ENCODE results near the gene EFHC1.
"Not testable (repeated sequence)": the region's sequence is repeated elsewhere in the genome, so short reads cannot be mapped to it uniquely, and the experiment has no call there.

Gene EFHC1

DNA sequence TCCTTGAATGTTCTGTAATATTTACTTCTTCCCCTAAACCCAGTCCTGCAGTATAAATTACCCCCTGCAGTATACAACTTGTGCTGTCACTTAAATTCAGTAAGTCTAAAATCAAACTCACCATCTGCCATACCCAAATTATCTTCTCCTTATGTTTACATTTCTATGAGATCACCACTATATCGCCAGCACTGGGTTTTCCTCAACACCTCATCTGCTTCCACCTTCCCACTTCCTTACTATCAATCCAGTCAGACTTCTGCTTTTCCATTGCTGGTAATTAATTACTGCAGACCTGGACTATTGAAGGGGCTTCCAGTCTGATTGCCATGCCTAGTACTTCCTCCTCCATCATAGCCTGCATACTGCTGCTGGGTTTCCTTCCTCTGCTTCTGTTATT lies 15.2 kb downstream of the EFHC1 start:
- no peak for DNase-seq (ENCODE audit: low read depth in 1 of 2, low spot score in 1 of 2)

DNA sequence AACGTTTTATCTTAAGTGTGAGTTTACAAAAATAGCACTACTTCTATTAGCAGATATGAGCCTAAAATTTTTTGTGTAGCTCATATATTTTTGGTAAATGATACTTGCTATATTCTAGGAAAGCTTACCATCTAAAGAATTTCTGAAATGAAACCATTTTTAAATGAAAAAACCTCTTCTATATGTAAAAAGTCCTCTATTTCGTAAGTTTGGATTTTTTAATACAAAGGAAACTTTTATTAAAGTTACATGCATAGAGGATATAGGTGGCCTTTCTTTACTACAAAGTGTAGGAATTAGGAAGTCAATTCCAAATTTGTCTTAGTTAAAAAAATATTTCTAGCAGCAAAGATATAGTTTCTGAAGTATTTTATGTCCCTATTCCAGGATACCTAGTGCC lies 18.8 kb downstream of the EFHC1 start:
- DNase-seq (ENCODE audit: low read depth in 1 of 2, low spot score in 1 of 2): no peak

DNA sequence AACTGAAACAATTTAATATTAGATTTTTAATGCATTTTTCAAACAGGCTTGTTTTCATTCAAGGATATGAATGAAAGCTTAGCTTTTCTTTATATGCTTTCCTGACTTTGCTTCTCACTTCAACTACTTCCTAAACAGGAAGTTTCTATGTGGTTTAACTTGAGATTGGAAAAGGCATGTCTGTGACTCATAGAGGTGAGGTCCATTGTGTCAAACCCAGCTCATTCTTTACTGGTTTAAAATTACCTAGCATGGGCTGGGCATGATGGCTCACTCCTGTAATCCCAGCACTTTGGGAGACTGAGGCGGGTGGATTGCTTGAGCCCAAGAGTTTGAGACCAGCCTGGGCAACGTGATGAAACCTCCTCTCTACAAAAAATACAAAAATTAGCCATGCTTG lies 34.4 kb downstream of the EFHC1 start:
- no peak for DNase-seq (ENCODE audit: low read depth in 1 of 2, low spot score in 1 of 2)

DNA sequence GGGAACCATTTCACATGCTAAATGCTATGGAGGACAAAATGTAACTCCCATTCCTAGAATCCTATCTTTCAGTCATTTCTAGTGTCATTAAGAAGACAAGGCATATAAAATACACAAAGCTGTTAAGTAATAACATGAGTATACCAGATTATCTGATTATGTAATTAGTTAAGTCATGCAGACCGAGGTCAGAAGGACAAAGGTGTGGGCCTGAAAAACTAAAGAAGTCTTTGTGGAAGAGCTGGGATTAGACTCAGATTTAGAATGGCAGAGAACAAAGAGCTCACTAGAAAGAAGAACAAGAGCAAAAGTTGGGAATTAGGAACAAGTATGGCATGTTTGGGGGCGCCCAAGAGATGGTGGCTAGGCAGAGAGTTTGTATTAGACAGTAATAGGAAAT lies 37.0 kb downstream of the EFHC1 start:
- DNase-seq (ENCODE audit: low read depth in 1 of 2, low spot score in 1 of 2): no peak

DNA sequence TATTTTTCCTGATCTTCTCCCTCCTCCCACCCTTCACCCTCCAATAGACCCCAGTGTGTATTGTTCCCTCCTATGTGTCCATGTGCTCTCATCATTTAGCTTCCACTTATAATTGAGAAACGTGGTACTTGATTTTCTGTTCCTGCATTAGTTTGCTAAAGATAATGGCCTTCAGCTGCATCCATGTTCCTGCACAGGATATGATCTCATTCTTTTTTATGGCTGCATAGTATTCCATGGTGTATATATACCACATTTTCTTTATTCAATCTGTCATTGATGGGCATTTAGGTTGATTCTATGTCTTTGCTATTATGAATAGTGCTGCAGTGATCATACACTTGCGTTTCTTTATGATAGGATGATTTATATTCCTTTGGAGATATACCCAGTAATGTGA lies 41.1 kb downstream of the EFHC1 start:
- not testable (repeated sequence) for DNase-seq (ENCODE audit: low read depth in 1 of 2, low spot score in 1 of 2)

DNA sequence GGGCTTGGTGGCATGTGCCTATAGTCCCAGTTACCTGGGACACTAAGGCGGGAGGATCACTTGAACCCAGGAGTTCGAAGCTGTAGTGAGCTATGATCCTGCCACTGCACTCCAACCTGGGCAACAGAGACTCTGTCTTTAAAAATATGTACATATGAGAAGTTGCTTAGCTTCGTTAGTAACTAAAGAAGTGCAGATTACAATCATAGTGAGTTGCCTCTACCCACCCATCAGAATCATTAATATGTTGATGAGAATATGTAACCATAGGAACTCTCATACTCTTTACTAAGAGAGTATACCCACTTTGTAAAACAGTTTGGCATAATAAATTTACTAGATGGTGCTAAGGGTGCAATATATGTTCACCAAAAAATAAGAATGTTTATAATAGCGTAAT lies 54.0 kb downstream of the EFHC1 start:
- DNase-seq (ENCODE audit: low read depth in 1 of 2, low spot score in 1 of 2): no peak

DNA sequence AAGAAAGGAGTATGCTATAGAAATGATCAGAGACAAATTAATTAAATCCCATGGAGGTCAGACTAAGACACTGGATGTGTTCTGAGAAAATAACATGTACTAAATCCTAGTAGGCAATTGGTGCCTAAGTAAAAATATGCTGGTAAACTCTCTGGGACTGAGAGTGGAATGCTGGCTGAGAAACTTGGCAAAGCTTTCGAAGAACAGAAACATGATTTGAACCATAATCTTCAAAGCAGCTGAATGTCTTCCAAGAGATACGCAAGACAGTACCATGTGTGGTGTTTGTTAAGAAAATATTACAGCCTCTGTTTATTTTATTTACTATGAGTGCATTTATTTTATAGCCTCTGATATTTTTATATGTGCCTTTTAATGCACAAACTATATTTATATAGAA lies 55.2 kb downstream of the EFHC1 start:
- DNase-seq (ENCODE audit: low read depth in 1 of 2, low spot score in 1 of 2): no peak

DNA sequence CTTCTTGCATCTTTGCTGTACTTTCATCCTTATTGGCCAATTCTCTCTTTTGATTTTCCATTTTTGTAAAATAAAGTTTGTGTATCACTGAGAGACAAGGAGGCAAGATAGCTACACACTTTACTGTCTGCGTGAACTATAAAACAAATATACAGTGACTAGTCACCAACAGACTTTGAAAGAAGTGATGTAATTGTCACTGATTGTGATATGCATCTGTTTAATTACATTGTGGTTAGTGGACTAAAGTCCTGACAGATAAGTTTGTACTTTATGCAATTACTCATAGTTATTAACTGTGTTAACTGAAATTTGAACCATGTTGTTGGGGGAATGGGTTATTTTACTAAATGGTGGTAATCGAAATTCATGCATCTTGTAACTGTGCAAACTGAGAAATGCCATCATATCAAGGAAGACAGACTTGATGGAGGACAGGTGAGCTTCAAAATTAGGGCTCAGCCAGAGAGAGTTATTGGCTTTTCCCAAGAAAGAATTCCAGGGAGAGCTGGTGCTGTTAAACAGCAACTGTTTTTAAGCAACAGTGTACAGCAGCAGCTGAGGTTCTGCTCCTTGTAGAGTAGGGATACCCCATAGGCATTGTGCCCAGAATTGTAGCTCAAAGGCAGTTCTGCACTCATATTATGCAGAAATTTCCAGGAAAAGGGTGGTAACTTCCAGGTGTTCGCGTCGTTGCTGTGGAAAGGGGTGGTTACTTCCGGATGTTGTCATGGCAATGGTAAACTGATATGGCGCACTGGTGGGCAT lies 62.9 kb downstream of the EFHC1 start:
- no peak for DNase-seq (ENCODE audit: low read depth in 1 of 2, low spot score in 1 of 2)

DNA sequence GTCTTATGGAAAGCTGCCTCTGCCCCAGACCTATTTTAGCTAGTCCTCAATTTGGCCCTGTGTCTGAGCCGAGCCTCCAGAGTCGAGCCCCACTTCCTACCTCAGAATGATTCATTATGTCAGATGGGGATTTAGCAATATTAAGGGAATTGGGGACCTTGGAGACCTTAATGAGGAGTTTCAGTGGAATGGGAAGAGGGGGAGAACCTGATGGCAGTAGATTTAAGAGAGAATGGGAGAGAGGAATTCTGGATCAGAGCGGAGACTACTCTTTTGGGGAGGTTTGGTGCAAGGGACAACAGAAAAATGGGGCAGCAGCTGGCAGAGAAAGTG lies 63.5 kb downstream of the EFHC1 start:
- no peak for DNase-seq (ENCODE audit: low read depth in 1 of 2, low spot score in 1 of 2)

DNA sequence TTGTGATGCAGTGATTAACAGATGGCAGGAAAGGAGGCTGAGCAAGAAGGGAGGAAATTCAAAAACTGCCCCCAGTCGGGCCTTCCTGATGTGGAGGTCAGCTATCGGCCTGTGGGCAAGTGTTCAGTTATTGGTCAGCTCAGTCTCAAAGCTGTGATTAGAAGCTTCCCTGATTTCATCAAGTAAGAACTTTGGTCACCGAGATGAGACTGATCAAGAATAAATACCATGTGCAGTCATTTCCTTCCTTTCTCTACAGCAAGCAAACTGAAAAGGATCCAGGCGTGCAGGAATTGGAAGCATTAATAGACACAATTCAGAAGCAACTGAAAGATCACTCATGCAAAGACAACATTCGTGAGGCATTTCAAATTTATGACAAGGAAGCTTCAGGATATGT lies 69.7 kb downstream of the EFHC1 start:
- no peak for DNase-seq (ENCODE audit: low read depth in 1 of 2, low spot score in 1 of 2)

DNA sequence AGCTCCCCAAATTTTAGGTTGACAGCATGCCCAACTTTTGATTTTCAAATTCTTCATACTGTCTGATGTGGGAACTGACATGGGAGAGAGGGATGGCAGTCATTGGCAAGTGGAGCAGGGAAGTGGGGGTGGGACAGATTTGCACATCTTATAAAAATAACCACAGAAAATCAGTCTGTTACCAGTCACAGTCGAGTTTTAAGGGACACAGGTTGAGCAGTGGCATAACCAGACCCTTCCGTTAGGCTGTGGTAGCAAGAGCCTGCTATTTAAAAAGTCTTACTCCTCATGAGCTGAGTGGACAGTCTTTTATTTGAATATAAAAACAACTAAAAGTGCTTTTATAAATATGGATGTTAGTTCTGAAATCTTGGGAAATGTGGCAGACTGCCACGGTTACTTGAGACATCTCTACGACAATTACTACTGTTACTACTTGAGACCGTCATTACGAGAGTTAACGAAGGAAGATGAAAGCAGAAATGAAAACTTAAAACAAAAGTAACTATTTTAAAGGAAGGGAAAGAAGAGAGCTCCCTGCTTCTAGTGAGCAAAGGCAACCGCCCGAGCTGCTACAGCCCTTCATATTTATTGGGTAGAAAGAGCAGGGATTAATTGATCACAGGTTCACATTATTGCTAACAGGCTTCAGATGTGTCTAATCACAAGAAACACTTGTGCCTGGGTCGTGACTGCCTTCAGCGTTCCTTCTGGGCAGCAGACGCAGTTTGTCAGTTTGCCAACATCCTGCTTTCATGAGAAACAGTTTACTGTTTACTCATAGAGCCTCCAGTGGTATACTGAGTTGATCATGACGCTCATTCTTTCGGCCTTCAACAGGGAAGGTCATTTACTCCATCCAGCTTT lies 71.3 kb downstream of the EFHC1 start:
- no peak for DNase-seq (ENCODE audit: low read depth in 1 of 2, low spot score in 1 of 2)

DNA sequence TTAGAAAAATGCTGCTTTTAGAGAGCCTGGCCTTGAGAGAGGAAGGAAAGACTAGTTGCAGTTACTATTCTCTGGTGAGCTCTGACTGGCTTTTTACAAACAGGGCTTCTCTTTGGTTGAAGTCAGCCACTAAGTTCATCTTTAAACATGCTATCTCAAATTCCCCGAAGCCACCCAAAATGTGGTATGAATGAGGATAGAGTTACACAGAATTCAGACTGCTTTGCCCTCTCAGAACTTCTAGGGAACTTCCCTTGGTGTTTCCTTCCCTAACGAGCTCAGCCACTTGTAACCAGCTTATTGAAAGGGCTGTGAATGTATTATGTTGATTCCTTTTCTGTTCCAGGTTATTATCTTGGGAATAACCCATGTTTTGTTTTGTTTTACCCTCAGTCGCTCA lies 73.5 kb downstream of the EFHC1 start:
- DNase-seq (ENCODE audit: low read depth in 1 of 2, low spot score in 1 of 2): no peak

DNA sequence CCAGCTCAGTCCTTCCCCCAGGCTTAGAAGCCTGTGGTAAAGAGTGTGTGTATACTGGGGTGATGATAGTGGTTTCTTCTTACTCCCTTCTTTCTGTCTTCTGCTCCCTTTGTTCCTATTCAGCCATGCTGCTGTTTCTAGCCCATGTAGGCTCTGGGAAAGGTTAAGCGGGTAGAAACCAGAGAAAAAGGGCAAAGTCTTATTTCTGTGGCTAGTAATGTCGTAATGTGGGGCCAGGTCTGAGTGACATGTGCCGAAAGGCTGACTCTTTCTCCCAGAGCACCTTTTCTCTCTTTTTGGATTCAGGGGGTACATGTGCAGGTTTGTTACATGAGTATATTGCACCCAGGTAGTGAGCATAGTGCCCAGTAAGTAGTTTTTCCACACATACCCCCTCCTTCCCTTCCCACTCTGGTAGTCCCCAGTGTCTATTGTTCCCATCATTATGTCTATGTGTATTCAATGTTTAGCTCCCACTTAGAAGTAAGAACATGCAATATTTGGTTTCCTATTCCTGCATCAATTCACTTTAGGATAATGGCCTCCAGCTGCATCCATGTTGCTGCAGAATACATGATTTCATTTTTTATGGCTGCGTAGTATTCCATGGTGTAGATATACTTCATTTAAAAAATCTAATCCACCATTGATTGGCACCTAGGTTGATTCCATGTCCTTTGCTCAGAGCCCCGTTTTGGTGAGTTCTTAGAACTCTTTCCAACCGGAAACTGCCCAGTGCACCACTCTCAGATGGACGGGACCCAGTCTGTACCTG lies 74.3 kb downstream of the EFHC1 start:
- DNase-seq (ENCODE audit: low read depth in 1 of 2, low spot score in 1 of 2): no peak

DNA sequence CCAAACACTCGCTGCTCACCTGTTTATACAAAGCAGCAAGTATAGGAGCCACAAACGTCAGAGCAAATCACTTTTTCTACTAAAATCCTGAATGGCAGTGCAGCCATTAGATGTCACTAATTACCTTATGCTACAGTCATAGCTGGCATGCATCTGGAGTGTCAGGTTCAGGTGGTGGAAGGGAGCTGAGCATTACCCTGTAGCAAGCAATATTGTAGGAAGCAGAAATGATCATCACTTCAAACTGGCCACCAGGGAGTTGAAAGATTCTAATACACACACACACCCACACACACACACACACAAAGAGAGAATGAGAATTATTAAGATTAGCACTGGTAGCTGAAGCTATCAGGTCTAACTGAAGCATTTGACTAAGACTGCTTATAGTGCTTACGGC lies 75.8 kb downstream of the EFHC1 start:
- DNase-seq (ENCODE audit: low read depth in 1 of 2, low spot score in 1 of 2): no peak

DNA sequence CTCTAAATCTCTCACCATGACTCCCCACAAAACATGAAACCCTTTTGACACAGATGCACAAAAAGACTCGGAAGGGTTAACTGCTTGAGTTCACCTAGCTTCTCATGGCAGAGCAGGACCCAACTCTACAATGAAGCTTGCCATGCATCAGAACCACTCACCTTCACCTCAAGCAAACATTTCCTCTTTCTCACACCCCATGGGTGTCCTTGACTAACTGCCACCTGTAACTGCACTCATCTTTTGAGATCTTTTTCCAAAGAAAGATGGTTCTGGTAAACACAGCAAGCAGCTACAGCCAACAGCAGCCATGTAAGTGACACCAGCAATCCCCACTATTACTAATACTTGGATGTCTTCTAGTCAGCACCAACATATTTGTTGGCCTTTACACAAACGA lies 76.5 kb downstream of the EFHC1 start:
- DNase-seq (ENCODE audit: low read depth in 1 of 2, low spot score in 1 of 2): no peak

DNA sequence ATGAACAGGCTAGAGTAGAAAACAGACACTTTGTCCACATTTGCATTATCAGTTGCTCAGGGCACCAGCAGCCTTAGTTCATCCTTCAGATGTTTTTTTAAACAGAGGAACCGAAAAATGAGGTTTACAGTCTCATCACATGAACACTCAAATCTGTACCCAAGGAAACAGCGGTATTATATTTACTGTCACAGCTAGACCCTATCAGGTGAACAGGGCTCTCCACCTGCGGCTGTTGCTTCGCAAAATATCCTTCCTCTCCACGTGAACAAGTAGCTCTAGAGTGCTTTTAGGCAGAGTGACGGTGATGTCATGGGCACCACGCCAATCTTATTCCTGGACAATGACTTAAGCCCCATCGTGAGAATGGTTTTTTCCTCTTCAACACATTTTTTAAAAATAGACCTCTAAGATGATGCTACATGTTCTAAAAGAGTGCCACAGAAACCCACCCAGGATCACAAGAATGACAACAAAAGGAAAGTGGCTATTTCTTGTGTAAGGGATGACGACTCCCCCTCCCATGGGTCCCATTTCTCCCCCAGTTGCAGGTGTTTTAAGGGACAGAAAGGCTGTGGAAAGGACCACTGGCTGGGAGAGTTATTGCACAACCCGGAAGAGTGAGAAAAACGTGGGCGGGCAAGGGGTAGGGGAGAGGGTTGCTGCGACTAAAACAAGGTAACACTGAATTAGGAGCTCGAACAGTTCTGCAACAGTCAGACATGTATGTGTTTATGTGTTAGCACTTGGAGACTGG lies 77.7 kb downstream of the EFHC1 start:
- no peak for DNase-seq (ENCODE audit: low read depth in 1 of 2, low spot score in 1 of 2)

DNA sequence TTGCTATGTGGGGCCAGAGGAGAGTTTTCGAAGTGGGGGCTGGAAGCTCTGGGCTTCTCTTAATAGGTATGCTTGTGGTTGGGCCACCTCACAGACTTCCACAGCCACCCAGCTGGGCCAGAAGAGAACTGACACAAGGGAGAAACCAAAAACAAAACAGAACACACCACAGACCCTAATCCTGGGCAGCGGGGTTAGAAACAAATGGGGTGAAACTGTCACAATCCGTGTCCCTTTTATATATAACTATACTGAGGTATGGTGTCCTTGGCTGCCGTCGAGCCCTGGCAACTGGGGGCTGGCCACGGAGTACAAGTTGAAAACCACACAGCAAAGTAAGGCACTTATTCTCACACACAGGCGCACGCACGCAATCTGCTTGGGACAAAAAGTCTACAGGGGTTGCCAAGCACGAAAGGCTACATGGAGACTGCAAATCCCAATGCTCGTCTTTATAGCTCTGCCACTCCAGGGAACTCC lies 78.4 kb downstream of the EFHC1 start:
- DNase-seq (ENCODE audit: low read depth in 1 of 2, low spot score in 1 of 2): no peak

DNA sequence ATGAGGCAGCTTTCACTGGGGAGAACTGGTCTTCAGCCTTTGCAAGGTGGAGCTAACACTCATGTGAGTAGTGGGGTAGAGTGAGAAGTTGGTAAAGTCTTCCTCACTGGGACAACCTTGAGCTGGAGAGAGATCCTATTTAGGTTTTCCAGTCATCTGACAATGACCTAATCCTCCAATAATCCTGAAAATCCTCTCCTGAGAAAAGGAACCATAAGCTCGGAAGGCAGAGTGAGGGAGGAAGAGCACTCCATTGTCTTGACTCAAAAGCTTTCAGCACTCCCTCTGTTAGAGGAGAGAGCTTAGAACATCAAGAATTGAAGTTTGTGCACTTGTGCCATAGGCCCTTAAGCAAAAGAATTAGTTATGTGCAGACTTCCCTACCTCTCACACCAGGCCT lies 78.9 kb downstream of the EFHC1 start:
- DNase-seq (ENCODE audit: low read depth in 1 of 2, low spot score in 1 of 2): no peak

DNA sequence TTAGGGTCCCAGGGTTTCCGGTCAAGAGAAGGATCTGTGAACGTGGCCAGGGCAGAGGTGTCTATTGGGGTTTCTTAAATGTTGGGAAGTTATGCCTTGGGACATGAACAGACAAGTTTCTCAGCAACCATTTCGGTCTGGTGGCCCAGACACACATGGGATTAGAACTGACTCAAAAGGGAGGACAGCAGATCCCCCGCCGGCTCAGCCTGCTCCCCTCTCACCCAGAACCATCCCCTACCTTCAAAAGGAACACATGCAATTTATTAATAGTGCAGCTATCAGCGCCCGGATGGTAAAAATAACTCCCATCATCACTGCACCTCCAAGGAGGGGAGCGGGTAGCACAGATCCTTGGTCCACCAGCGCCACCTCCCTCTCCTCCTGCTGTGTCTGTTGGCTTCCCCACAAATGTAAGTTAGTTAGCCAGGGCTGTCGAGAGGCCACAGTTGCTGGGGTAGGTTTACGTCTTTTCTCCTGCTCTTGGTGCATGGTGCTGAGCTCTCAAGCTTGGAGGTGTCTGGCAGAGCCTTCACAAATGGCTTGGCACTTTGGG lies 79.6 kb downstream of the EFHC1 start:
- DNase-seq (ENCODE audit: low read depth in 1 of 2, low spot score in 1 of 2): no peak

DNA sequence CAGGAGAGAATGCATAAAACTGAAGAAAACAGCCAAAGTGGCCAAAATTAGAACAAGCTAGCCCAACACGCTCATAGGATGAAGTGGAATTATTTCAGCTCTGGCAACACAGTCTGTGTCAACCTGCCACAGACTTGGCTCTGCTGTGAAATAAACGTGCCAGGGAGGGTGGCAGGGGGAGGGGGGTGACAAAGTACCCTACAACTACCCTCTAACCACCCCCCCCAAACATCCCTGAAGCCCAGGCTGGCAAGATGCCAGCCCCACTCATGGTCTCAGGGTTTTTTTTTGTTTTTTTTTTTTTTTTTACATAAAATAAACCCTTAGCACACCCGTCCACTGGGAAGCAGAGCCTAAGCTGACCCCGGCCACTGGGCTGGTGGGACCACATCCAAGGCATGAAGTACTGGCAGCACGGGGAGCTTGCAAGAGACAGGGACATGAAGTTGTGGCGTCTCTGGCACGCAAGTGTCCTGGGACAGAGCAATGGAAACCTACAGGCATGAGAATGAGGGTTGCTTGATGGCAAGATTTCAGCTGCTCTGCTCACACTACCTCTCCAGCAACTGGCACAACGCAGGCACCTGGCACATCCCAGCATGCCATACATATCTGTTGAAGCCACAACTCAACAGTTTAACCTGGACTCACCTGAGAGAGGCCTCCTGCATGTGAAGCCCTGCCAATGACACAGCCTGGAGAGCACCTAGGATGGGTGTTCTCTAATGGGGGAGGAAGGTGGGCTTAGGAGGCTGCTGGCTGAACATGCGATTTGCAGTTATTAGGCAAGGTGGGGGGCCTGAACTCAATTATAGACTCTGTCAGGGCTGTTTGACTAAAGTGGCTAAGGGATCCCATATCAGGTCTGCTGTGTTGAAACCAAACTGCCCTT lies 80.3 kb downstream of the EFHC1 start:
- DNase-seq (ENCODE audit: low read depth in 1 of 2, low spot score in 1 of 2): no peak
